Parathyroid adenoma (tissue), 2 donors: ENCODE results near the gene SHKBP1.

ENCODE experiments used
- H2AFZ ChIP-seq: fragments of 300-600 bp; sonication (generic); one replicate; pipeline ENCODE4 v1.7.0; 2017; ENCODE audit warnings: antibody characterized with exemption, mild to moderate bottlenecking
- H3K27ac ChIP-seq: fragments of 300-600 bp; sonication (generic); one replicate; pipeline ENCODE4 v1.7.0; 2017
- H3K27me3 ChIP-seq: fragments of 300-600 bp; sonication (generic); one replicate; pipeline ENCODE4 v1.7.0; 2017; ENCODE audit warnings: low read length; ENCODE audit not compliant: control insufficient read depth, insufficient read depth
- H3K36me3 ChIP-seq: fragments of 300-600 bp; sonication (generic); one replicate; pipeline ENCODE4 v1.7.0; 2017; ENCODE audit warnings: low read length; ENCODE audit not compliant: control insufficient read depth, insufficient read depth
- H3K4me1 ChIP-seq: fragments of 300-600 bp; sonication (generic); one replicate; pipeline ENCODE4 v1.7.0; 2017; ENCODE audit warnings: control low read depth
- H3K4me2 ChIP-seq: fragments of 300-600 bp; sonication (generic); one replicate; pipeline ENCODE4 v1.7.0; 2017; ENCODE audit warnings: low read length
- H3K4me3 ChIP-seq: fragments of 300-600 bp; sonication (generic); one replicate; pipeline ENCODE4 v1.7.0; 2017; ENCODE audit warnings: low read depth, low read length
- H3K79me2 ChIP-seq: fragments of 300-600 bp; sonication (generic); one replicate; pipeline ENCODE4 v1.7.0; 2017; ENCODE audit warnings: control low read depth
- H3K9ac ChIP-seq: fragments of 300-600 bp; sonication (generic); one replicate; pipeline ENCODE4 v1.7.0; 2017; ENCODE audit warnings: mild to moderate bottlenecking
- H3K9me3 ChIP-seq: fragments of 300-600 bp; sonication (generic); one replicate; pipeline ENCODE4 v1.7.0; 2017; ENCODE audit warnings: low read length; ENCODE audit not compliant: control insufficient read depth
- CTCF ChIP-seq: fragments of 300-600 bp; sonication (generic); IDR thresholded peaks from one replicate; pipeline ENCODE4 v1.7.0; 2017; ENCODE audit warnings: antibody characterized with exemption, mild to moderate bottlenecking
- donor health status: primary hyperparathyroidism.

Gene SHKBP1

GRCh38 chr19:40616941-40617340 is 40.3 kb downstream of the SHKBP1 start:
- Histone ChIP-seq H3K9ac (no peak overlapping the region), H2AFZ (no peak overlapping the region), H3K79me2 (no peaks in the 10 kb centered on the region), H3K4me2 (no peak overlapping the region), H3K4me3 (no peak overlapping the region), H3K9me3 (no peaks in the 10 kb centered on the region), H3K27ac (no peak overlapping the region), H3K4me1 (no peaks in the 10 kb centered on the region), H3K27me3 (no peaks in the 10 kb centered on the region), H3K36me3 (no peaks in the 10 kb centered on the region)
- TF ChIP-seq CTCF: no peak

- Histone ChIP-seq H3K4me3 (no peak overlapping the region), H3K9ac (no peak overlapping the region), H3K4me1 (no peaks in the 10 kb centered on the region), H3K27me3 (no peaks in the 10 kb centered on the region), H3K4me2 (no peak overlapping the region), H2AFZ (no peak overlapping the region), H3K9me3 (no peaks in the 10 kb centered on the region), H3K79me2 (no peaks in the 10 kb centered on the region), H3K36me3 (no peaks in the 10 kb centered on the region), H3K27ac (no peak overlapping the region)
- TF ChIP-seq CTCF: no peak
Observed at GRCh38 chr19:40617961-40618360, 41.3 kb downstream of the SHKBP1 start.

- Histone ChIP-seq H3K9ac (no peak overlapping the region), H3K36me3 (no peaks in the 10 kb centered on the region), H3K9me3 (no peaks in the 10 kb centered on the region), H3K27me3 (no peaks in the 10 kb centered on the region), H3K27ac (no peak overlapping the region), H2AFZ (no peak overlapping the region), H3K4me3 (no peak overlapping the region), H3K4me1 (no peaks in the 10 kb centered on the region), H3K79me2 (no peaks in the 10 kb centered on the region), H3K4me2 (no peak overlapping the region)
- no peak for TF ChIP-seq CTCF
Observed at GRCh38 chr19:40619333-40620160, 42.9 kb downstream of the SHKBP1 start.

GRCh38 chr19:40620161-40620485 is 43.5 kb downstream of the SHKBP1 start:
- TF ChIP-seq CTCF: no peak
- H3K4me2 ChIP-seq: no peak overlapping the region
- no peak overlapping the region for H3K27ac ChIP-seq
- H3K79me2 ChIP-seq: no peaks in the 10 kb centered on the region
- H3K27me3 ChIP-seq: no peaks in the 10 kb centered on the region
- H2AFZ ChIP-seq: no peak overlapping the region
- no peaks in the 10 kb centered on the region for H3K36me3 ChIP-seq
- H3K4me1 ChIP-seq: no peaks in the 10 kb centered on the region
- H3K4me3 ChIP-seq: no peak overlapping the region
- H3K9ac ChIP-seq: no peak overlapping the region
- no peaks in the 10 kb centered on the region for H3K9me3 ChIP-seq

GRCh38 chr19:40621283-40621682 is 44.6 kb downstream of the SHKBP1 start:
- Histone ChIP-seq H3K36me3 (no peaks in the 10 kb centered on the region), H3K4me3 (no peak overlapping the region), H3K9ac (no peak overlapping the region), H3K27ac (no peak overlapping the region), H2AFZ (no peak overlapping the region), H3K79me2 (no peaks in the 10 kb centered on the region), H3K9me3 (no peaks in the 10 kb centered on the region), H3K4me2 (no peak overlapping the region), H3K27me3 (no peaks in the 10 kb centered on the region), H3K4me1 (peaks cover 3% of the 10 kb centered on the region)
- TF ChIP-seq CTCF: no peak
